GM23248 (cell line): ENCODE measurements around the gene ATRX.
"Not testable (repeated sequence)": the region's sequence is repeated elsewhere in the genome, so short reads cannot be mapped to it uniquely, and the experiment has no call there.

Source experiments
- EZH2 ChIP-seq: fragments of 200-600 bp; sonication (generic); IDR thresholded peaks from 2 replicates; pipeline ENCODE4 v1.6.1; 2018; ENCODE audit warnings: antibody characterized with exemption, mild to moderate bottlenecking; ENCODE audit not compliant: insufficient read depth, poor library complexity, severe bottlenecking
- EZH2phosphoT487 ChIP-seq: fragments of 200-600 bp; sonication (generic); IDR thresholded peaks from 2 replicates; pipeline ENCODE4 v1.6.1; 2018; ENCODE audit warnings: antibody characterized with exemption, moderate library complexity, mild to moderate bottlenecking, low read depth; ENCODE audit not compliant: insufficient read depth

DNA sequence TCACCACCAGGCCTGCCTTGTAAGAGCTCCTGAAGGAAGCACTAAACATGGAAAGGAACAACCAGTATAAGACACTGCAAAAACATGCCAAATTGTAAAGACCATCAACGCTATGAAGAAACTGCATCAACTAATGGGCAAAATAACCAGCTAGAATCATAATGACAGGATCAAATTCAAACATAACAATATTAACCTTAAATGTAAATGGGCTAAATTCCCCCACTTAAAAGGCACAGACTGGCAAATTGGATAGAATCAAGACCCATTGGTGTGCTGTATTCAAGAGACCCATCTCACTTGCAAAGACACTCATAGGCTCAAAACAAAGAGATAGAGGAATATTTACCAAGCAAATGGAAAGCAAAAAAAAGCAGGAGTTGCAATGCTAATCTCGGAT, 246.2 kb downstream of the ATRX start:
- not testable (repeated sequence) for TF ChIP-seq EZH2phosphoT487, EZH2
